ENCODE measurements around the gene LCNL1.
"Not testable (repeated sequence)": the region's sequence is repeated elsewhere in the genome, so short reads cannot be mapped to it uniquely, and the experiment has no call there.

Gene LCNL1

GRCh38 chr9:136995362-136995761 lies 12.6 kb downstream of the LCNL1 start:
- no peak for DNase-seq

- DNase-seq, result peak; percentile 26
These were observed 13.0 kb downstream of the LCNL1 start for GRCh38 chr9:136995772-136996311.

GRCh38 chr9:136996361-136997292 lies 13.8 kb downstream of the LCNL1 start, which contains the start of gene CLIC3:
CLIC3 (minus strand) TSS chr9:136996568; CDS start chr9:136996543, 25 bp downstream.
- DNase-seq, result no peak

- DNase-seq, result no peak
These were observed 14.6 kb downstream of the LCNL1 start for GRCh38 chr9:136997371-136997770.

- DNase-seq, result no peak
These were observed 15.0 kb downstream of the LCNL1 start for GRCh38 chr9:136997830-136998234.

- DNase-seq, result peak; percentile 56
These were observed 17.6 kb downstream of the LCNL1 start for GRCh38 chr9:137000177-137000930.

- no peak for DNase-seq
These were observed 19.3 kb downstream of the LCNL1 start for GRCh38 chr9:137001857-137002645.

GRCh38 chr9:137002646-137003041 lies 19.9 kb downstream of the LCNL1 start:
- DNase-seq, result no peak

GRCh38 chr9:137004285-137004684 lies 21.5 kb downstream of the LCNL1 start:
- not testable (repeated sequence) for DNase-seq

- no peak for DNase-seq
These were observed 23.6 kb downstream of the LCNL1 start for GRCh38 chr9:137006116-137007003.

GRCh38 chr9:137007108-137007815 lies 24.5 kb downstream of the LCNL1 start:
- no peak for DNase-seq

- no peak for DNase-seq
These were observed 25.1 kb downstream of the LCNL1 start for GRCh38 chr9:137007816-137008270.

- DNase-seq, result no peak
These were observed 25.5 kb downstream of the LCNL1 start for GRCh38 chr9:137008312-137008711.

- no peak for DNase-seq
These were observed 26.4 kb downstream of the LCNL1 start for GRCh38 chr9:137009217-137009616.

GRCh38 chr9:137009938-137010732 lies 27.3 kb downstream of the LCNL1 start:
- DNase-seq, result no peak

GRCh38 chr9:137011156-137011555 lies 28.4 kb downstream of the LCNL1 start:
- DNase-seq, result no peak

- DNase-seq, result no peak
These were observed 29.3 kb downstream of the LCNL1 start for GRCh38 chr9:137011907-137012675.

GRCh38 chr9:137012694-137013570 lies 30.1 kb downstream of the LCNL1 start:
- DNase-seq, result no peak
